Activated T-cell treated with anti-CD3 and anti-CD28 coated beads, Interleukin-2, amount 50 U/mL, for 24 hours (primary cell): Measurements from ENCODE around the gene PRKG2.
"Not testable (repeated sequence)": the region's sequence is repeated elsewhere in the genome, so short reads cannot be mapped to it uniquely, and the experiment has no call there.

Source experiments
- DNase-seq: peaks from one replicate; pipeline ENCODE4 v3.0.0-alpha.2; 2020
- H3K27ac Mint-ChIP-seq: 2 replicates; pipeline ENCODE4 v1.8.0; 2020; ENCODE audit warnings: mild to moderate bottlenecking, mixed read lengths
- H3K27me3 Mint-ChIP-seq: 2 replicates; pipeline ENCODE4 v1.8.0; 2020; ENCODE audit warnings: mixed read lengths
- H3K36me3 Mint-ChIP-seq: 2 replicates; pipeline ENCODE4 v1.8.0; 2020; ENCODE audit warnings: low read depth, mixed read lengths
- H3K4me1 Mint-ChIP-seq: 2 replicates; pipeline ENCODE4 v1.8.0; 2020; ENCODE audit warnings: low read depth, mixed read lengths
- H3K4me3 Mint-ChIP-seq: 2 replicates; pipeline ENCODE4 v1.8.0; 2020; ENCODE audit warnings: mild to moderate bottlenecking, moderate library complexity, mixed read lengths
- H3K9me3 Mint-ChIP-seq: 2 replicates; pipeline ENCODE4 v1.8.0; 2020; ENCODE audit warnings: mixed read lengths

PRKG2 gene

DNA sequence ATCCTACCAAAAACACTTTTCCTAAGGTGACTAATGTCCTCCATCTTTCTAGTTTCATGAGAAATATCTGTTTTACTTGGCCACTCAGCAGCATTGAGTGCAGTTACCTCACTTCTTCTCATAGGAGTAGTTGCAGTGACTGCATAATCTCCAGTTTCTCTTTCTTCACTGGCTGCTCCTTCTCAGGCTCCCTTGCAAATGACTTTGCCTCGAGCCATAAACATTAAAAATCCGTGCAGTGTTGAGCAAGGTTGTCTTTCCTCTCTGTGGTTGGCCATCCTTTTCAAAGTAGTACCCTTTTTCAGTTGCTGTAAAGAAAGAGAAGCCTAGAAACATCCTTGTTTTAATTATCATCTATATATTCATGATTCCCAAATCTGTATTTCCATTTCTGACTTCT lies 10.2 kb upstream of the PRKG2 start:
- Mint-ChIP-seq H3K9me3 (no peaks in the 10 kb centered on the region), H3K27me3 (peaks cover 12% of the 10 kb centered on the region), H3K27ac (no peak overlapping the region), H3K4me1 (no peaks in the 10 kb centered on the region), H3K36me3 (no peaks in the 10 kb centered on the region), H3K4me3 (no peak overlapping the region)
- no peak for DNase-seq

DNA sequence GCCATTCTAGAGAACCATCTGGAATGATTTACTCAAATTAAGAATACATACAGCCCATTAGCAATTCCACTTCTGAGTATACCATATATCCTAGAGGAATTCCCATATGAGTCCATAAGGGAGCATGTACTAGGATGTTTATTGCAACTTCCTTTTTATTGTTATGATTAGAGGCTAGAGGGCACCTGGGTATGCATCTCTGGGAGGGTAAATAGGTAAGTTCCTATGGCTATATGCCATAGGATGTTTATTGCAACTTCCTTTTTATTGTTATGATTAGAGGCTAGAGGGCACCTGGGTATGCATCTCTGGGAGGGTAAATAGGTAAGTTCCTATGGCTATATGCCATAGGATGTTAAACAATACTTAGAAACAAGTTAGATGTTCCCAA lies 7.1 kb upstream of the PRKG2 start:
- H3K27me3 Mint-ChIP-seq, result peaks cover 40% of the 10 kb centered on the region
- H3K27ac Mint-ChIP-seq, H3K36me3 Mint-ChIP-seq, H3K4me3 Mint-ChIP-seq, H3K9me3 Mint-ChIP-seq, H3K4me1 Mint-ChIP-seq, DNase-seq: not testable (repeated sequence)

DNA sequence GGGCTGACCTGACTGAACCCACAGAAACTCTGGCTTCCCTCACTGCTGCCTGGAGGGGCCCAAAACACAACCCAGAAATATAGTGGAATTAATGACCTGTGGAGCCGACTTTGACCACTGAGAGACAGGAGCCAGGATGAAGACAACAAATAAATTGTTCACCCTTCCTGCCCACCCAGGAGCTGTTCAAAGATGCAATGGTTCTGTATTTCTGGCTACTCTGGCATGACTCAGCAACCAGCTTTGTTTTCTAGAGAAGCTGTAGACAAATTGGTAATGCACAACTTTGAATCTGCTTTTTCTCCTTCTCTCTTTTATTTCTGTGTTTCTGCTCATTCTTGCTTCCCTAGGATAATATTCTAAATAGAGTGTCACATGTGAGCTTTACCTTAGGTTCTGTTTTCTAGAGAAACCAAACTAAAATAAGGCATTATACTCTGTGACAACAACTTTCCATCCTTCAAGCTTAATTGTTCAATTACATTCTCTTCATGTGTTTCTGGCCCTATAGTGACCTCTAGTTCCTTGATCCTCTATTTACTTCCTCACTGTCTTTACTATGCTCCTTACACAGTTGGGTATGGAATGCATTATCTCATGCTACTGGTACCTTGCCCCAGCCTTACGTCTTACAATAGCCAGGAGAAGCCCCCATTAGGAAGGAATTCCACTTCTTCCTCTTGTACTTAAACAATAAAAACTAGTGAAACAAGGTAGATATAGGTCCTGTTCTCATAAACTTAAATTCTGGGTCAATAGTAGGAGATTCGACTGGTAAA lies 6.5 kb upstream of the PRKG2 start:
- Mint-ChIP-seq H3K27ac (no peak overlapping the region), H3K36me3 (no peaks in the 10 kb centered on the region), H3K4me1 (no peaks in the 10 kb centered on the region), H3K27me3 (peaks cover 44% of the 10 kb centered on the region), H3K4me3 (no peak overlapping the region), H3K9me3 (no peaks in the 10 kb centered on the region)
- no peak for DNase-seq

DNA sequence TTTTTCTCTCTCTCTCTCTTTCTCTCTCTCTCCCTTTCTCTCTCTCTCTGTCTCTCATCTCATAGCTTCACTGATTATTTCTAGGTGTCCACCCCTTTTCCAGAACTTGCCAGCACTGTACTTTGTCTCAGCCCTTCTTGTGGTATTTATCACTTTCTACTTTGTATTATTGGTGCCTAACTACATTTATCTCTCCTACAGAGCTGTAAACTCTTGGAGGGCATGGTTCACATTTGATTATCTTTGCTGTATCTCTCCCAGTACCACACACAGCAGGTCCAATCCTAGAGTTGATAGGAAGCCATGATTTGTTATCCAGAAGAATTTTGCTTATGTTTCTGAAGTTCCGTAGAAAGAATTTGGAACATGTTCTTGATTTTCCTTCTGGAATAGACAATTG lies 5.2 kb upstream of the PRKG2 start:
- H3K27ac Mint-ChIP-seq, result no peak overlapping the region
- H3K4me3 Mint-ChIP-seq, result no peak overlapping the region
- peaks cover 6% of the 10 kb centered on the region for H3K4me1 Mint-ChIP-seq
- no peak for DNase-seq
- H3K9me3 Mint-ChIP-seq, result no peaks in the 10 kb centered on the region
- H3K27me3 Mint-ChIP-seq, result peaks cover 56% of the 10 kb centered on the region
- H3K36me3 Mint-ChIP-seq, result no peaks in the 10 kb centered on the region

DNA sequence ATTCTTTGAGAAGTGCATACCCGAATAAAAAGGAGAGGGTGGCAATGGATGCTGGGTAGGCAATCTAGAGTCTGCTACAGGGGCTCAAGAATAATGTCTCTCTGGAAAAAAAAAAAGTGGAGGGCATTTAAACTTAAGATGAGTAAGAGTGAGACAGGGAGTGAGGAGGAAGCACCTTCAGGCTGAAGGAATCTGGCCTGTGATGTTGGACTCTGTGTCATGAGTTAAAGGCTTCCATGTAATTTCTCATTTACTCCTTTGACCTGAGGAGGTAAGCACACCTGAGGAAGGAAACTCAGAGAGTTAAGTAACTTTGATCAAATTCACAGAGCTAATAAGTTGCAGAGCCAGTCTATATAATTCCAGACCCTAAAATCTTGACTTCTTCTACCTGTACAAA lies 3.2 kb upstream of the PRKG2 start:
- no peak overlapping the region for H3K27ac Mint-ChIP-seq
- H3K9me3 Mint-ChIP-seq, result no peaks in the 10 kb centered on the region
- H3K4me1 Mint-ChIP-seq, result peaks cover 13% of the 10 kb centered on the region
- no peak for DNase-seq
- H3K27me3 Mint-ChIP-seq, result peaks cover 55% of the 10 kb centered on the region
- H3K36me3 Mint-ChIP-seq, result no peaks in the 10 kb centered on the region
- H3K4me3 Mint-ChIP-seq, result no peak overlapping the region

DNA sequence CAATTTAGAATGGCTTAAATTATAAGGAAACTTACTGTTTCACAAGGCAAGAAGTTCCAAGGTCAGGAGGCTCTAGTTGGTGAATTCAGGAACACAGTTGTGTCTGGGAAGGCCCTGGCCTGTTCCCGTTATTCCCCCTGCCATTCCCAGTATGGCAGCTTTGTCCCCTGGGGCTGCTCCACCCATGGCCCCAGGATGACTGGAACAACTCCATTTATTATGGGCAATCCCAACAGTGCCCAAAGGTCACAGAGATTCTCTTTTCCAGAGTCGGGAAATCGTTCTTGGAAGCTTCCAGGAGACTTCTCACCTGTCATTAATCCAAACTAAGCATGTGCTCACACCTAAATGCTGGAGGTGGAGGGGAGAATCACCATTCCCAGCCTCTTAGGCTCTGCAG lies 2.8 kb upstream of the PRKG2 start:
- no peaks in the 10 kb centered on the region for H3K36me3 Mint-ChIP-seq
- H3K4me3 Mint-ChIP-seq, result no peak overlapping the region
- H3K27me3 Mint-ChIP-seq, result peaks cover 55% of the 10 kb centered on the region
- no peak overlapping the region for H3K27ac Mint-ChIP-seq
- peaks cover 13% of the 10 kb centered on the region for H3K4me1 Mint-ChIP-seq
- no peaks in the 10 kb centered on the region for H3K9me3 Mint-ChIP-seq
- DNase-seq, result no peak

DNA sequence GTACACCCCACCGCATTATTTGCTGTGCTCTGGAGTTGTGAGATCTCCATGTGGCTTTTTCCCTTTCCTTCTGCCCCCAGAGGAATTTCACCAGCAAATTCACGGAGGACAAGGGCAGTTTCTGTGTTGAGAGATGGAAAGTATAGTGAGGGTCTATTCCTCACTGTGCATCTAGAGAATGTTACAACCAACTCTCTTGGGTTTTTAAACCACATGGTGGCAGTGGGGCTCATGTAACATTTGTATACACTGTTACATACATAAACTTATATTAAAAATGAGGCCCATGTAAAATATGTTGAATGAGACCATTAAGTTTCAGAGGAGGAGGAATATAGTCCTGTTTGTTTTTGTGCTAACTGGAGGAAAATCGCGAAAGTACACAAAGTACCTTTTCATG lies 909 bp upstream of the PRKG2 start:
- Mint-ChIP-seq H3K4me3 (no peak overlapping the region), H3K9me3 (no peaks in the 10 kb centered on the region), H3K4me1 (peaks cover 13% of the 10 kb centered on the region), H3K36me3 (no peaks in the 10 kb centered on the region), H3K27ac (no peak overlapping the region), H3K27me3 (peaks cover 58% of the 10 kb centered on the region)
- no peak for DNase-seq

DNA sequence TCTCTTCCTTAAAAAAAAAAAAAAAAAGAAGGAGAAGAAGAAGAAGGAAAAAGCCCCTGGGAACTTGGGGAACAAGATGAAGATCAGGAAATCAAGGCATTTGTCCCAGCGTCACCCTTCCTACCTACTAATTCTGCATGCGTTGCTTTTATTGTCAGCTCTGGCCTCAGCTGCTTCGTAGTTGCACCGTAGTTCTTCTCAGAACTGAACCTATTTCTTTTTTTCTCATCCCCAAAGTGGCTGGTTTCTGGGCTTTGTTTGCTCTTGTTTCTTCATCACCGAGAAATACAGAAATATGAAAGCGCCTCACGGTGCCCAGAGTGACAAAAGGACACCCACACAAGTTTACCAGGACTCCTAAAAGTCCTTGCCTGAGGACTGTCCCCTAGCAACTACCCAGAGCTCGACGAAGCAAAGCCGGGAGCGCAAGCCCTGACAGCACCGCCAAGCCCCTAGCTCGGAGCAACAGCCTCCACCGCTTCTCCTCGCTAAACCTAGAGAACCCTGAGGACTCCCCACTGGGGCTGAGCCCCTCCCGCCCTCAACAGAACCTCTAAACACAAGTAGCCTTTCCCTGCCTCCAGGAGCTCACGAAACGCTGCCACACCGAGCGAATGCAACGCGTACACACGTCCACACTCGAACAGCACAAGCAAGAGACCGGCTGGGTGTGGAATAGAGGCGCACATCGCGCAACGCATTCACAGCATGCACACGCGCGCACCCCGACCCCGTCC lies 710 bp downstream of the PRKG2 start:
- peak; percentile 30 for DNase-seq
- no peaks in the 10 kb centered on the region for H3K9me3 Mint-ChIP-seq
- peaks cover 58% of the 10 kb centered on the region for H3K27me3 Mint-ChIP-seq
- H3K4me3 Mint-ChIP-seq, result peak overlapping the region; percentile 58
- peaks cover 13% of the 10 kb centered on the region for H3K4me1 Mint-ChIP-seq
- no peak overlapping the region for H3K27ac Mint-ChIP-seq
- no peaks in the 10 kb centered on the region for H3K36me3 Mint-ChIP-seq

DNA sequence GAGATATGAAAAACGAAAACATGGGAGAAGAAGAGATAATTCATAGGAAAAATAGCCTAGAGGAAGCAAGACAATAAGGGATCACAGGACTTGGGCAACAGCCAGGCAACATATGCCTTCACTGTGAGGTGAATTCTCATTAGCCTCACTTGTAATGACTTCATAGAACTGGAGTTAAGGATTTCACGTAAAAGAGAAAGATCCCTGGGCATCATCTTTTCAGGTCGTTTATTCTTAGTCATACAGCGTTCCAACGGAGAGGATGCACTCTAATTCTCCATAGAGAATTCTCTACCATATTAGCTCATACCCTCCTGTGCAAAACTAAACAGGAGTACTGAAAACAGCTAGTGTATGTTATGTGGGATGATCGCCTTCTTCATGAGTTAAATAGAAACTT lies 1.4 kb downstream of the PRKG2 start:
- peaks cover 13% of the 10 kb centered on the region for H3K4me1 Mint-ChIP-seq
- H3K9me3 Mint-ChIP-seq, result no peaks in the 10 kb centered on the region
- H3K27ac Mint-ChIP-seq, result no peak overlapping the region
- DNase-seq, result no peak
- peaks cover 57% of the 10 kb centered on the region for H3K27me3 Mint-ChIP-seq
- H3K36me3 Mint-ChIP-seq, result no peaks in the 10 kb centered on the region
- H3K4me3 Mint-ChIP-seq, result no peak overlapping the region

DNA sequence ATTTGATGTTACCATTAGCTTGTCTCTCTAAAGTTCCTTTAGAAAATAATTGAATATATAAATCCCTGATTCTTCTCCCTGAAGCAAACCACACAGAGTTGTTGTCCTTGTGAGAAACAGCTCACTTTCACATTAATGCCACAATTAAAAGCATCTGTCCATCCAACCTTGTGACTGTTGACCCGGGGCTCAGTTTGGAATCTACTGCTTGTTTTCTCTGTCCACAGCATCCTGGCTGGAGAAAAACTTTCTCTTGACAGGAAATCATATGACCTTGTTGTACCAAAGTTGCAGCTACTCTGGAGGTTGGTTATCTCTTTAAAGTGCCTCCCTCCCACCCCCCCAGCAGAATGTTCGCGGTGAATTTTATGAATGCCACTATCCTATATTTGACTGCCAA lies 3.1 kb downstream of the PRKG2 start:
- Mint-ChIP-seq H3K27ac (no peak overlapping the region), H3K4me3 (no peak overlapping the region), H3K9me3 (no peaks in the 10 kb centered on the region), H3K4me1 (peaks cover 13% of the 10 kb centered on the region), H3K36me3 (no peaks in the 10 kb centered on the region), H3K27me3 (peaks cover 54% of the 10 kb centered on the region)
- no peak for DNase-seq

DNA sequence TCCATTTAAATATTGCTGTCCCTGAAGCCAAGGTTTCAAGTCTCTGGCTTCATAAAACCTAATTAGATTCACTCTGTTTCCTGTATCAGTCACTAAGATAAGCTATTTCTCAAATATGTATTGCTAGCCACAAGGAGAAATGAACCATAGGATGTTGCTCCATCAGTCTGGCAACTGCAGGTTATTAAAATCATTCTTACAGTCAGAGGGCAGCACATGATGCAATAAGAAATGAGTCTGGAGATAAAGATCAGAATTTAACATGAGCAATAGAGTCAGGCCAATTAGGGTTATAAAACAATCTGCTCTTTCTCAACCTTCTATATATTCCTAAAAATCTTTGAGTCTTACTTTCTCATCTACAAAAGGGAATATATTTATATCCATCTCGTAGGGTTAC lies 7.2 kb downstream of the PRKG2 start:
- Mint-ChIP-seq H3K27ac (no peak overlapping the region), H3K4me3 (no peak overlapping the region), H3K36me3 (no peaks in the 10 kb centered on the region), H3K27me3 (peaks cover 65% of the 10 kb centered on the region), H3K4me1 (no peaks in the 10 kb centered on the region), H3K9me3 (no peaks in the 10 kb centered on the region)
- DNase-seq, result no peak

DNA sequence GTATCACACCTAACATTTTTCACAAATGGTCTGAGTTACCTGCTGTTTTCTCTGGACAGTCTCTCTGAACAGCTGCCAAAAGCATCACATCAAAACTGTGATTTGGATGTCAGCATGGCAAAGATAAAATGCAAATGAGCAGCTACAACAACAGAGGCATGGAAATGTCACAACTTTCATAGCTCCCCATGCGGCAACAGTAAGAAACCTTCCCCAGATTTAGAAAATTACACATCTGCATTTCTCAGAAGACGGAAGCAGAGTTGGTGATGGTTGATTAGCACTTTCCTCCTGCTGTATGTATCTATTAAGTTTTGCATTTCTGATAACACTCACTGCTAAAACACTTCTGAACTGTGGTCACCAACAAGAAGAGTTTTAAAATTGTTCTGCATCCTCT lies 9.7 kb downstream of the PRKG2 start:
- Mint-ChIP-seq H3K9me3 (no peaks in the 10 kb centered on the region), H3K27ac (no peak overlapping the region)
- no peak for DNase-seq

DNA sequence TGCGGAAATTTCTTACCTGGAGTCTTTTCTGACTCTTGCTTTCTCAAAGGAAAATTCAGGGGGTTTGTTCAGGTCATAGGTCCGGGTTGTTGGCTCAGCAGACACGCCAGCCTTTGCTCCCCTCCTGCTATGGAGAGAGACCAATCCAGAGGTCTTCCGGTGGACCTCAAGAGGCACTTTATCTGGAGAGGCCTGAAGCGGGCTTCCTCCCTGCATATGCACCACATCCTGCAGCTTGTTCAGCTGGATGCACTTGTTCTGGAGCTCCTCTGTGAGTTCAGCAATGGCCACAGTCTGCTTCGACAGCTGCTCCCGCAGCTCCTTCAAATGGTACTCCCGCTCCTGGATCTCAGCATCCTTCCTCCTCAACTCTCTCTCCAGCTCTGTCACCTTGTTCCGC lies 10.5 kb downstream of the PRKG2 start:
- no peak for DNase-seq
- no peaks in the 10 kb centered on the region for H3K4me1 Mint-ChIP-seq
- no peak overlapping the region for H3K27ac Mint-ChIP-seq
- peaks cover 46% of the 10 kb centered on the region for H3K27me3 Mint-ChIP-seq
- H3K9me3 Mint-ChIP-seq, result no peaks in the 10 kb centered on the region
- no peaks in the 10 kb centered on the region for H3K36me3 Mint-ChIP-seq
- H3K4me3 Mint-ChIP-seq, result no peak overlapping the region

More for the DNA sequence above, 9.7 kb downstream of the PRKG2 start:
- H3K36me3 Mint-ChIP-seq, result no peaks in the 10 kb centered on the region
- H3K27me3 Mint-ChIP-seq, result peaks cover 53% of the 10 kb centered on the region
- no peak overlapping the region for H3K4me3 Mint-ChIP-seq
- H3K4me1 Mint-ChIP-seq, result no peaks in the 10 kb centered on the region

DNA sequence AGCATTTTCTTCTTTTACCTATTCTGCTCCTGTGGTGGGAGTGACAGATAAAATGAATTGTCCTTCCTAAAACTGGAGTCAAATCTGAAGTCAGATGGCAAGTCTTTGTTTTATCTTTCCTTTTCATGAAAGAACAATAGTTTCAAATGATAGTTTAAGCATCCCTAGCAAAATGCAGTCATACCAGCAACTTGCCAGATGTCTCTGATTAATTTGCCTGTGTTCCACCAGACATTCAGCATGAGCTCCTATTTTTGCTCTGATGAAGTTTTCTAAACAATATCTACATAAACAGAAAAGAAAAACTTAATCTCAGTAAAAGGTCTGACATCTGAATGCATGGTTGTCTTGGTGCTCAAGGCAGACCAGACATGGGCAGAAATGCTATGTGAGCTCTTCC lies 15.2 kb downstream of the PRKG2 start:
- Mint-ChIP-seq H3K27ac (no peak overlapping the region), H3K4me1 (no peaks in the 10 kb centered on the region), H3K4me3 (no peak overlapping the region), H3K36me3 (no peaks in the 10 kb centered on the region), H3K27me3 (peaks cover 14% of the 10 kb centered on the region), H3K9me3 (no peaks in the 10 kb centered on the region)
- no peak for DNase-seq

DNA sequence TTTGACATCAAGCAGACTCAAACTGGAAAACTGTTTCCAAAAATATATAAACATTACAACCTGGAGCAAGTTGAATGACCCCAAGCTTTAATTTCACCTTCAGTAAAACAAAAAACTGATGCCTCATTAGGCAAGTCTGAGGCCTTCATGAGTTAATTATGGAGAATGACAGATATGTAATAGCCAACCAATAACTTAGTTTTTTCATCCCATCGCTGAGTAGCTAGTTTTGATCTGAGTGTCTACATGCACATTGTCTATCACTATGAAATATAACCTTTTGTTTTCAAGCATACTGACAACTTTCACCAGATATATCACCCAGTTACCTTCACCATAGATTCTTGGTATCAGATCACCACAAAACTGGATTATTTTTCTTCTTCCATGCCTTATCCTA lies 16.4 kb downstream of the PRKG2 start:
- Mint-ChIP-seq H3K4me1 (no peaks in the 10 kb centered on the region), H3K9me3 (no peaks in the 10 kb centered on the region), H3K27me3 (peaks cover 2% of the 10 kb centered on the region), H3K27ac (no peak overlapping the region), H3K36me3 (no peaks in the 10 kb centered on the region), H3K4me3 (no peak overlapping the region)
- no peak for DNase-seq
